H1 (cell line): ENCODE measurements around the gene TNIK. TPM values are rescaled to one million over a fixed set of nuclear protein-coding genes. Genes with fewer than 3 reads are reported as not detected.

Experiments
- CTCF ChIA-PET: fragments of 300-600 bp; sonication (Branson Sonifier 250); formaldehyde crosslinking; loops from one replicate; lab custom pipeline; 2021; ENCODE audit not compliant: partially characterized antibody; lab: Charles Lee
- POLR2A ChIA-PET: fragments of 300-600 bp; sonication (Branson Sonifier 250); formaldehyde crosslinking; loops from one replicate; lab custom pipeline; 2021; ENCODE audit warnings: inconsistent platforms; ENCODE audit not compliant: partially characterized antibody; lab: Charles Lee
- DNase-seq, 2 experiments: peaks; one replicate each; pipeline versions ENCODE4 v3.0.0 to v3.0.0-alpha.2; 2010 to 2022; ENCODE audit warnings: low spot score in 2 of 2, low read depth in 1 of 2, mixed read lengths in 1 of 2
- FAIRE-seq: peaks from 2 replicates; lab custom pipeline; 2011; peaks lifted over from hg19 to GRCh38; lab: Jason Lieb, UNC
- H2AFZ ChIP-seq: 2 replicates; pipeline ENCODE4 v1.8.1; 2012; ENCODE audit warnings: low read length, inconsistent platforms
- H2AK5ac ChIP-seq: 2 replicates; pipeline ENCODE4 v1.6.1; 2013; ENCODE audit warnings: low read depth, low read length
- H2BK120ac ChIP-seq: replicated peaks from 2 replicates; pipeline ENCODE3; 2013; ENCODE audit warnings: low read depth, low read length, inconsistent platforms
- H2BK12ac ChIP-seq: 2 replicates; pipeline ENCODE4 v1.6.1; 2013; ENCODE audit warnings: low read depth, low read length
- H2BK15ac ChIP-seq: 2 replicates; pipeline ENCODE4 v1.6.1; 2013; ENCODE audit warnings: low read length
- H2BK20ac ChIP-seq: 2 replicates; pipeline ENCODE4 v1.6.1; 2013; ENCODE audit warnings: low read length
- H2BK5ac ChIP-seq: 2 replicates; pipeline ENCODE4 v1.6.1; 2013; ENCODE audit warnings: low read depth, low read length
- H3K14ac ChIP-seq: 2 replicates; pipeline ENCODE4 v1.6.1; 2013; ENCODE audit warnings: inconsistent platforms; ENCODE audit not compliant: insufficient read length
- H3K18ac ChIP-seq: 2 replicates; pipeline ENCODE4 v1.6.1; 2013; ENCODE audit warnings: low read length; ENCODE audit errors: extremely low read depth
- H3K23ac ChIP-seq: 2 replicates; pipeline ENCODE4 v1.6.1; 2013; ENCODE audit warnings: inconsistent platforms; ENCODE audit not compliant: insufficient read length
- H3K23me2 ChIP-seq: 2 replicates; pipeline ENCODE4 v1.6.1; 2013; ENCODE audit warnings: low read depth, low read length
- H3K27ac ChIP-seq: 2 replicates; pipeline ENCODE4 v1.6.1; 2011; ENCODE audit warnings: low read depth, low read length, inconsistent platforms
- H3K27me3 ChIP-seq, 4 experiments: replicated peaks in 1 of 4; 1 replicate in 1 of 4; 2 replicates in 3 of 4; pipeline versions ENCODE4 v1.6.1 to v1.8.1; 2011 to 2013; ENCODE audit warnings: low read length in 3 of 4, mild to moderate bottlenecking in 3 of 4, inconsistent platforms in 2 of 4, mixed read lengths in 2 of 4, moderate library complexity in 1 of 4; ENCODE audit not compliant: control insufficient read depth in 3 of 4, insufficient read depth in 3 of 4; ENCODE audit errors: extremely low read depth in 1 of 4
- H3K36me3 ChIP-seq, 4 experiments: 2 replicates each; pipeline versions ENCODE4 v1.6.1 to v1.8.1; 2011 to 2013; ENCODE audit warnings: mild to moderate bottlenecking in 4 of 4, low read length in 3 of 4, moderate library complexity in 2 of 4, control low read depth in 1 of 4, inconsistent platforms in 1 of 4; ENCODE audit not compliant: insufficient read depth in 4 of 4, control insufficient read depth in 2 of 4
- H3K4ac ChIP-seq: replicated peaks from 2 replicates; pipeline ENCODE3; 2013; ENCODE audit warnings: low read length, low read depth, mixed read lengths, inconsistent platforms; ENCODE audit not compliant: insufficient read length
- H3K4me1 ChIP-seq, 4 experiments: replicated peaks in 1 of 4; 1 replicate in 1 of 4; 2 replicates in 3 of 4; pipeline versions ENCODE4 v1.6.1 to v1.8.1; 2011 to 2013; ENCODE audit warnings: low read length in 3 of 4, inconsistent platforms in 2 of 4, mixed read lengths in 1 of 4; ENCODE audit not compliant: insufficient read depth in 4 of 4, control insufficient read depth in 3 of 4
- H3K4me2 ChIP-seq, 2 experiments: 2 replicates each; pipeline versions ENCODE4 v1.6.1 to v1.8.1; 2011 to 2013; ENCODE audit warnings: low read depth in 2 of 2, low read length in 2 of 2, control low read depth in 1 of 2, inconsistent platforms in 1 of 2, mild to moderate bottlenecking in 1 of 2; ENCODE audit not compliant: insufficient read depth in 1 of 2
- H3K4me3 ChIP-seq, 4 experiments: fragments of 200-600, 300-600 bp in 1 of 4; sonication (generic), shearing (Covaris generic), sonication (Bioruptor Twin) in 1 of 4; 2 replicates each; pipeline versions ENCODE4 v1.5.1 to v1.8.1; 2011 to 2016; ENCODE audit warnings: low read length in 4 of 4, low read depth in 3 of 4, control low read depth in 2 of 4, inconsistent platforms in 2 of 4, mild to moderate bottlenecking in 2 of 4, mixed read lengths in 1 of 4, moderate library complexity in 1 of 4; ENCODE audit not compliant: insufficient read depth in 2 of 4; ENCODE audit errors: extremely low read depth in 1 of 4
- H3K56ac ChIP-seq: replicated peaks from 2 replicates; pipeline ENCODE3; 2013; ENCODE audit warnings: low read depth, mild to moderate bottlenecking, mixed read lengths, low read length, inconsistent platforms; ENCODE audit not compliant: insufficient read length
- H3K79me1 ChIP-seq: 2 replicates; pipeline ENCODE4 v1.6.1; 2013; ENCODE audit warnings: low read depth, low read length, control low read depth
- H3K79me2 ChIP-seq, 2 experiments: 2 replicates each; pipeline versions ENCODE4 v1.6.1 to v1.8.1; 2012 to 2013; ENCODE audit warnings: low read length in 2 of 2, mild to moderate bottlenecking in 2 of 2, inconsistent platforms in 1 of 2; ENCODE audit not compliant: insufficient read depth in 2 of 2, control insufficient read depth in 1 of 2
- H3K9ac ChIP-seq, 4 experiments: replicated peaks in 1 of 4; 1 replicate in 1 of 4; 2 replicates in 3 of 4; pipeline versions ENCODE4 v1.6.1 to v1.8.1; 2011 to 2013; ENCODE audit warnings: low read depth in 3 of 4, low read length in 3 of 4, control low read depth in 2 of 4, mild to moderate bottlenecking in 2 of 4, moderate library complexity in 2 of 4, inconsistent platforms in 1 of 4; ENCODE audit errors: extremely low read depth in 1 of 4
- H3K9me3 ChIP-seq, 2 experiments: 2 replicates each; pipeline versions ENCODE4 v1.6.1 to v1.8.1; 2012 to 2013; ENCODE audit warnings: mild to moderate bottlenecking in 2 of 2, moderate library complexity in 2 of 2, control low read depth in 1 of 2, inconsistent platforms in 1 of 2, low read depth in 1 of 2, low read length in 1 of 2, mixed read lengths in 1 of 2; ENCODE audit not compliant: insufficient read depth in 2 of 2
- H4K20me1 ChIP-seq, 2 experiments: replicated peaks in 1 of 2; 2 replicates each; pipeline versions ENCODE3 to v1.8.1; 2011 to 2013; ENCODE audit warnings: inconsistent platforms in 2 of 2, low read length in 2 of 2, mild to moderate bottlenecking in 1 of 2; ENCODE audit not compliant: insufficient read depth in 2 of 2, control insufficient read depth in 1 of 2
- H4K5ac ChIP-seq: 2 replicates; pipeline ENCODE4 v1.6.1; 2013; ENCODE audit warnings: low read length, low read depth, mixed read lengths, inconsistent platforms; ENCODE audit not compliant: insufficient read length
- H4K8ac ChIP-seq: 2 replicates; pipeline ENCODE4 v1.8.0; 2013; ENCODE audit warnings: mild to moderate bottlenecking, moderate library complexity, low read length, inconsistent platforms; ENCODE audit not compliant: insufficient read depth; ENCODE audit errors: extremely low read depth
- H4K91ac ChIP-seq: replicated peaks from 2 replicates; pipeline ENCODE3; 2013; ENCODE audit warnings: low read length, mixed read lengths, inconsistent platforms; ENCODE audit not compliant: insufficient read length
- FOSL1 ChIP-seq: IDR thresholded peaks from 2 replicates; pipeline ENCODE4 v1.6.1; 2011; ENCODE audit warnings: mild to moderate bottlenecking, low read depth, low read length, moderate library complexity; ENCODE audit not compliant: insufficient read depth
- TCF12 ChIP-seq: IDR thresholded peaks from 2 replicates; pipeline ENCODE4 v1.6.1; 2011; ENCODE audit warnings: low read depth, mild to moderate bottlenecking, low read length
- WGBS, 2 experiments: shearing (Covaris generic) in 1 of 2; methylation state at CpG; one replicate each; pipeline versions ENCODE4 v1.1.6 to v1.1.7; 2013 to 2015; ENCODE audit warnings: low lambda C conversion rate in 2 of 2, mixed read lengths in 2 of 2, inconsistent platforms in 1 of 2, low coverage in 1 of 2, missing lambda C conversion rate in 1 of 2; ENCODE audit not compliant: insufficient replicate concordance in 2 of 2, insufficient coverage in 1 of 2, insufficient read length in 1 of 2; ENCODE audit errors: extremely low coverage in 1 of 2, missing lambda C conversion rate in 1 of 2; 5-methylcytosine and 5-hydroxymethylcytosine counted together
- polyA plus RNA-seq, 7 experiments: library from polyadenylated mRNA; depleted of rRNA in 3 of 7; stranded (reverse) in 5 of 7; unstranded in 2 of 7; fragments of >200 nt in 5 of 7; fragments of 200-250 nt in 2 of 7; gene quantifications; 1 replicate in 5 of 7; 2 replicates in 1 of 7; 4 replicates in 1 of 7; pipeline versions ENCODE4 v1.2.1 to v1.2.3, GENCODE V29; 2011 to 2013; ENCODE audit warnings: missing spikeins in 2 of 7, mixed read lengths in 2 of 7
- total RNA-seq: library from RNA; stranded (reverse); fragmentation: NEBNext Ultra II Directional; extraction: Animal tissue kit (Norgen Biotek cat#: 25700); gene quantifications from 2 replicates; pipeline ENCODE4 v1.2.1, GENCODE V29; 2021

Gene TNIK
- total and polyA plus RNA-seq, 2 of the 8 experiments (the other 6 are each of a cell fraction or from before 2014, with no cell fraction given) = 7.4 to 42.0 TPM

DNA sequence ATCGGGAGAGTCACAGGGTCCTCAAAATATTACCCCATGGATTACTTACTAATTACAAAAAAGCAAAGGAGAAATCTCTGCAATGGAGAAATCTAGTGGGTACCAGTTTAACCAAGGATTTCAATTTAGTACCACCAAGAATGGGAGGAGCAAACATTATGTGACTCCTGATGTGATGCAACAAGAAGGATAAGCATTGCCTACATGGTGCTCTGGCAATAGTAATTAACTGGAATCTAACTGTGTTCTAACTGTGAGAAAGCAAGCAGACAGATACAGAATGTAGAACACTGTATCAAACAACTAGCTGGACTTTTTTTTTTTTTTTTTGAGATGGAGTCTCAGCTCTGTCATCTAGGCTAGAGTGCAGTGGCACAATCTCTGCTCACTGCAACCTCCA lies 159.2 kb downstream of the TNIK start:
- WGBS, 2 experiments = 88% methylated on average over 1 of the region's 1 CpG; no CpG with 5 or more reads in 1 of the 2 experiments
- no peak overlapping the region for H4K5ac ChIP-seq
- CTCF ChIA-PET = no interaction called here

More for the DNA sequence above, 159.2 kb downstream of the TNIK start:
- Histone ChIP-seq H3K27me3 (no peaks in the 10 kb centered on the region), H3K27ac (no peak overlapping the region), H4K20me1 (no peaks in the 10 kb centered on the region), H2BK5ac (no peak overlapping the region), H3K9me3 (no peaks in the 10 kb centered on the region), H3K79me1 (no peaks in the 10 kb centered on the region), H3K4me1 (no peaks in the 10 kb centered on the region; a peak in 1 of 7 replicates), H3K18ac (no peak overlapping the region), H3K14ac (no peak overlapping the region), H3K23me2 (no peaks in the 10 kb centered on the region), H2BK120ac (no peak overlapping the region), H3K4me2 (no peak overlapping the region), H3K4me3 (no peak overlapping the region), H3K56ac (no peak overlapping the region), H3K9ac (no peak overlapping the region), H2BK15ac (no peak overlapping the region), H3K79me2 (peaks cover 0 to 18% of the 10 kb centered on the region in 2 experiments; a peak in 2 of 4 replicates), H2BK12ac (no peak overlapping the region), H3K36me3 (no peaks in the 10 kb centered on the region; a peak in 1 of 8 replicates), H3K4ac (no peak overlapping the region), H3K23ac (no peak overlapping the region), H4K91ac (no peak overlapping the region), H2AK5ac (no peak overlapping the region), H4K8ac (no peak overlapping the region), H2BK20ac (no peak overlapping the region), H2AFZ (no peak overlapping the region)
- POLR2A ChIA-PET = no interaction called here
- FAIRE-seq (no peak), DNase-seq (no peak)
- TF ChIP-seq FOSL1 = no peak
- TF ChIP-seq TCF12 = no peak
